A549 (cell line): ENCODE measurements around the gene ZNF587. TPM values are rescaled to one million over a fixed set of nuclear protein-coding genes. Genes with fewer than 3 reads are reported as not detected.

ENCODE experiments used
- ATAC-seq, 2 experiments: fragments of 200-7000 bp in 1 of 2; fragments of >200 bp in 1 of 2; cut with Nextera tagmentation in 1 of 2; cut with Tn5 transposase in 1 of 2; 3 replicates each; pipeline versions ENCODE4 v1.8.0 to v1.9.1; 2018 to 2020; ENCODE audit warnings: mild to moderate bottlenecking in 1 of 2, moderate library complexity in 1 of 2
- CTCF ChIA-PET: fragments of 300-600 bp; sonication (Branson Sonifier 250); formaldehyde crosslinking; extraction: SDS; loops from one replicate; lab custom pipeline; 2021; ENCODE audit warnings: antibody characterized with exemption, inconsistent platforms; lab: Yijun Ruan, JAX
- POLR2A ChIA-PET: fragments of 350-600 bp; formaldehyde crosslinking; extraction: SDS; loops from one replicate; lab custom pipeline; 2021; ENCODE audit warnings: antibody characterized with exemption, inconsistent platforms; lab: Yijun Ruan, JAX
- DNase-seq, 2 experiments: peaks; one replicate each; pipeline versions ENCODE4 v3.0.0 to v3.0.0-alpha.2; 2011 to 2016; ENCODE audit warnings: low read depth in 1 of 2, low spot score in 1 of 2
- FAIRE-seq: peaks from 2 replicates; lab custom pipeline; 2011; peaks lifted over from hg19 to GRCh38; lab: Jason Lieb, UNC
- H3K27ac ChIP-seq, 2 experiments: fragments of >200 bp; sonication (Bioruptor Twin); formaldehyde crosslinking; 3 replicates each; pipeline ENCODE4 v1.5.1; 2016 to 2017
- H3K4me1 ChIP-seq: fragments of >200 bp; sonication (Bioruptor Twin); formaldehyde crosslinking; 3 replicates; pipeline ENCODE4 v1.6.1; 2016
- H3K4me2 ChIP-seq: fragments of >200 bp; sonication (Bioruptor Twin); formaldehyde crosslinking; 3 replicates; pipeline ENCODE4 v1.6.1; 2016
- H3K4me3 ChIP-seq: fragments of >200 bp; sonication (Bioruptor Twin); formaldehyde crosslinking; 3 replicates; pipeline ENCODE4 v1.5.1; 2016
- H3K9me3 ChIP-seq: fragments of >200 bp; sonication (Bioruptor Twin); formaldehyde crosslinking; 3 replicates; pipeline ENCODE4 v1.6.1; 2016
- CBX8 ChIP-seq: fragments of 200-600 bp; sonication (generic); IDR thresholded peaks from 2 replicates; pipeline ENCODE4 v1.6.1; 2016
- CTCF ChIP-seq: fragments of >200 bp; sonication (Bioruptor Twin); formaldehyde crosslinking; IDR thresholded peaks from 3 replicates; pipeline ENCODE4 v1.5.1; 2016
- EHF ChIP-seq: fragments of 250-450 bp; sonication (Bioruptor Pico); IDR thresholded peaks from 2 replicates; pipeline ENCODE4 v1.5.0; 2020; ENCODE audit warnings: mild to moderate bottlenecking
- EHMT2 ChIP-seq: fragments of 200-600 bp; sonication (generic); IDR thresholded peaks from 2 replicates; pipeline ENCODE4 v1.6.1; 2016; ENCODE audit warnings: antibody characterized with exemption, low read depth, mild to moderate bottlenecking, moderate library complexity
- ESRRA ChIP-seq: fragments of 150-350 bp; IDR thresholded peaks from 2 replicates; pipeline ENCODE4 v1.6.1; 2014; ENCODE audit warnings: mild to moderate bottlenecking, low read length, borderline replicate concordance
- GATA3 ChIP-seq: IDR thresholded peaks from 2 replicates; pipeline ENCODE4 v1.6.1; 2012; ENCODE audit warnings: borderline replicate concordance
- HDAC2 ChIP-seq: fragments of 200-600 bp; sonication (generic); IDR thresholded peaks from 2 replicates; pipeline ENCODE4 v1.6.1; 2016
- HOXB13 ChIP-seq: fragments of 250-450 bp; sonication (Bioruptor Pico); IDR thresholded peaks from 2 replicates; pipeline ENCODE4 v1.5.0; 2020; ENCODE audit warnings: low read depth, mild to moderate bottlenecking, moderate library complexity
- JUNB ChIP-seq: fragments of >200 bp; sonication (Bioruptor Twin); formaldehyde crosslinking; IDR thresholded peaks from 2 replicates; pipeline ENCODE4 v1.6.1; 2016
- KDM5A ChIP-seq: fragments of 200-600 bp; sonication (generic); IDR thresholded peaks from 2 replicates; pipeline ENCODE4 v1.6.1; 2016; ENCODE audit warnings: antibody characterized with exemption, mild to moderate bottlenecking
- MYC ChIP-seq: IDR thresholded peaks from 2 replicates; pipeline ENCODE4 v1.6.1; 2012; ENCODE audit warnings: mild to moderate bottlenecking, inconsistent platforms, low read length, improper control_type of control experiment, borderline replicate concordance
- NFE2L2 ChIP-seq: fragments of 150-350 bp; conservative IDR thresholded peaks from 2 replicates; pipeline ENCODE4 v1.6.1; 2014; ENCODE audit warnings: low read length
- NPAS2 ChIP-seq: fragments of 250-450 bp; sonication (Bioruptor Pico); IDR thresholded peaks from 2 replicates; pipeline ENCODE4 v1.8.0; 2022; ENCODE audit warnings: mild to moderate bottlenecking, moderate library complexity, borderline replicate concordance
- NR3C1 ChIP-seq: fragments of >200 bp; sonication (Bioruptor Twin); formaldehyde crosslinking; IDR thresholded peaks from 3 replicates; pipeline ENCODE4 v1.6.1; 2017
- POLR2A ChIP-seq: IDR thresholded peaks from 2 replicates; pipeline ENCODE4 v1.6.1; 2012; ENCODE audit warnings: mild to moderate bottlenecking, low read length
- POLR2AphosphoS2 ChIP-seq: conservative IDR thresholded peaks from 2 replicates; pipeline ENCODE4 v1.6.1; 2012; ENCODE audit warnings: low read length, improper control_type of control experiment, inconsistent platforms
- RFX5 ChIP-seq: fragments of 450-650 bp; IDR thresholded peaks from 2 replicates; pipeline ENCODE4 v1.7.1; 2014; ENCODE audit warnings: antibody characterized with exemption, mild to moderate bottlenecking, moderate library complexity
- TFCP2L1 ChIP-seq: fragments of 250-450 bp; sonication (Bioruptor Pico); IDR thresholded peaks from 2 replicates; pipeline ENCODE4 v1.5.0; 2021; ENCODE audit warnings: mild to moderate bottlenecking
- TP53 ChIP-seq: fragments of 250-450 bp; sonication (Bioruptor Pico); IDR thresholded peaks from 2 replicates; pipeline ENCODE4 v1.5.0; 2021; ENCODE audit warnings: mild to moderate bottlenecking, moderate library complexity
- USF2 ChIP-seq: fragments of 450-650 bp; IDR thresholded peaks from 2 replicates; pipeline ENCODE4 v1.6.1; 2014; ENCODE audit warnings: antibody characterized with exemption
- ZC3H11A ChIP-seq: fragments of 450-650 bp; IDR thresholded peaks from 2 replicates; pipeline ENCODE4 v1.6.1; 2014; ENCODE audit warnings: antibody characterized with exemption, mild to moderate bottlenecking
- ZNF302 ChIP-seq: fragments of 250-450 bp; sonication (Bioruptor Pico); IDR thresholded peaks from 2 replicates; pipeline ENCODE4 v1.9.0; 2021; ENCODE audit warnings: inconsistent platforms, mild to moderate bottlenecking, moderate library complexity
- WGBS: methylation state at CpG from one replicate; pipeline ENCODE4 v1.1.6; 2017; ENCODE audit errors: missing lambda C conversion rate; 5-methylcytosine and 5-hydroxymethylcytosine counted together
- polyA plus RNA-seq, 4 experiments: library from polyadenylated mRNA; depleted of rRNA in 3 of 4; stranded (reverse); fragments of >200 nt; fragmentation: RNase III in 1 of 4; extraction: RNeasy Plus Mini Kit Qiagen cat#74134 plus additional on column Dnase treatment in 1 of 4; gene quantifications; 2 replicates in 3 of 4; 3 replicates in 1 of 4; pipeline ENCODE4 v1.2.3, GENCODE V29; 2011 to 2017
- TF ChIP-seq, protein P1 (sequence below): IDR thresholded peaks from 2 replicates; pipeline ENCODE4 v1.6.1; 2012

The ZNF587 gene
- polyA plus RNA-seq, 2 of the 4 experiments (the other 2 are of a cell fraction) = 10.7 to 12.1 TPM

DNA sequence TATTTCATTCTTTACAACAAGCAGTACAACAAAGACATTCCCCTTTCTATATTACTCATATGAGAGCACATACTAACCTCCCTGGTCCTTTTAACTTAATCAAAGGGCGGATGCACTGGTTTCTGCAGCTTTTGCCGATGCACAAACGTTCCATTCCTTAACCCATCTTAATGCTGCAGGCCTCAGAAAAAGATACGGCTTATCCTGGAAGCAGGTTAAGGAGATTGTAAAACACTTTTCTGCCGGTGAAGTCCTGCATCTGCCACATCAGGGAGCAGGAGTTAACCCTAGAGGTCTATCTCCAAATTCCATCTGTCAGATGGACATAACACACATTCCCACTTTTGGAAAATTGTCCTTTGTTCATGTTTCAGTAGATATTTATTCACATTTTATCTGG is 50.7 kb downstream of the ZNF587 start:
- H3K9me3 ChIP-seq = peaks cover 76% of the 10 kb centered on the region
- H3K4me2 ChIP-seq = no peak overlapping the region
- POLR2A ChIA-PET = no interaction called here
- H3K4me1 ChIP-seq = no peaks in the 10 kb centered on the region
- ATAC-seq (no peak), FAIRE-seq (no peak), DNase-seq (no peak)
- TF ChIP-seq NR3C1 (no peak), ESRRA (no peak), KDM5A (no peak)
- whole genome bisulfite sequencing = 64% methylated on average over 5 of the region's 5 CpGs
- no peak overlapping the region for H3K27ac ChIP-seq
- no peak overlapping the region for H3K4me3 ChIP-seq
- CTCF ChIA-PET = no interaction called here

DNA sequence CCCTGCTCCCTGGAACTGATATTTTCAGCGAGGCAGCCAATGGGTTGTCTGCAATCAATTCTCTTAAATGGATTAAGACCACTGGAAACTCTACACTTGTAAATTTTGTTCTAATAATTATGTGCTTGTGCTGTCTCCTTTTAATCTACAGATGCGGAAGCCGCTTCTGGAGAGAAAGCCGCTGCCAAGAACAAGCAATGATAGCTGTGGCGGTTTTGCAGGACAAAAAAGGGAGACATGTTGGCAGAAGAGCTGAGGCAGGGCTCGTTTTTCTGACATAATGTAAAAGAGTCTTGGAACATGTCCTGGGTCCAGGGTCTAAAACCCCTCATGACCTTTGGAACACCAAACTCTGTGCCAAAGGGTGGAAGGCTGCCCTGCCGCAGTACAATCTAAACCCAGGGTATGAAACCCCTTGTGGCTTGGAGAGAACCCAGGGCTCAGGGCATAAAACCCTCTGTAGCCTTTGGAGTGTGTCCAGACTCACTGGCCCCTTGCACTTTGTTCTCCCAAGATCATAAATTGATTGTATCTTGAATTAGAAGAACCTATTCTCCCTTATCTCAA is 54.0 kb downstream of the ZNF587 start:
- POLR2A ChIA-PET = no interaction called here
- no peak for DNase-seq
- Histone ChIP-seq H3K4me2 (no peak overlapping the region), H3K27ac (no peak overlapping the region), H3K4me3 (no peak overlapping the region), H3K9me3 (peaks cover 82% of the 10 kb centered on the region), H3K4me1 (no peaks in the 10 kb centered on the region)
- whole genome bisulfite sequencing = 64% methylated on average over 7 of the region's 7 CpGs
- CTCF ChIA-PET = interaction anchor here (0.6 to 1.2 kb wide), 3 partner anchors 16 to 41 kb away, joined by 3 to 5 read pairs (median 3); no protein-coding TSS in a partner anchor
- no peak for TF ChIP-seq ZNF302 (CRISPR knock-in tag)
- no peak for TF ChIP-seq TP53
- no peak for TF ChIP-seq JUNB
- no peak for FAIRE-seq
- no peak for ATAC-seq

GRCh38 chr19:57905258-57905657 is 55.6 kb downstream of the ZNF587 start:
- ChIA-PET POLR2A (no interaction called here), CTCF (interaction anchor here (1.2 kb wide), 1 partner anchor 20 kb away, joined by 3 read pairs; no protein-coding TSS in a partner anchor)
- Histone ChIP-seq H3K27ac (no peak overlapping the region), H3K9me3 (peaks cover 86% of the 10 kb centered on the region), H3K4me3 (no peak overlapping the region), H3K4me2 (no peak overlapping the region), H3K4me1 (no peaks in the 10 kb centered on the region)
- TF ChIP-seq POLR2AphosphoS2 (no peak), CTCF (no peak), KDM5A (no peak), ESRRA (no peak), EHMT2 (no peak), POLR2A (no peak), TFCP2L1 (CRISPR knock-in tag) (no peak), CBX8 (no peak), MYC (no peak), RFX5 (no peak)
- TF ChIP-seq, protein P1, sequence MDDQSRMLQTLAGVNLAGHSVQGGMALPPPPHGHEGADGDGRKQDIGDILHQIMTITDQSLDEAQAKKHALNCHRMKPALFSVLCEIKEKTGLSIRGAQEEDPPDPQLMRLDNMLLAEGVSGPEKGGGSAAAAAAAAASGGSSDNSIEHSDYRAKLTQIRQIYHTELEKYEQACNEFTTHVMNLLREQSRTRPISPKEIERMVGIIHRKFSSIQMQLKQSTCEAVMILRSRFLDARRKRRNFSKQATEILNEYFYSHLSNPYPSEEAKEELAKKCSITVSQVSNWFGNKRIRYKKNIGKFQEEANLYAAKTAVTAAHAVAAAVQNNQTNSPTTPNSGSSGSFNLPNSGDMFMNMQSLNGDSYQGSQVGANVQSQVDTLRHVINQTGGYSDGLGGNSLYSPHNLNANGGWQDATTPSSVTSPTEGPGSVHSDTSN = no peak
- FAIRE-seq (no peak), DNase-seq (no peak), ATAC-seq (no peak)
- WGBS = 94% methylated on average over 6 of the region's 6 CpGs

DNA sequence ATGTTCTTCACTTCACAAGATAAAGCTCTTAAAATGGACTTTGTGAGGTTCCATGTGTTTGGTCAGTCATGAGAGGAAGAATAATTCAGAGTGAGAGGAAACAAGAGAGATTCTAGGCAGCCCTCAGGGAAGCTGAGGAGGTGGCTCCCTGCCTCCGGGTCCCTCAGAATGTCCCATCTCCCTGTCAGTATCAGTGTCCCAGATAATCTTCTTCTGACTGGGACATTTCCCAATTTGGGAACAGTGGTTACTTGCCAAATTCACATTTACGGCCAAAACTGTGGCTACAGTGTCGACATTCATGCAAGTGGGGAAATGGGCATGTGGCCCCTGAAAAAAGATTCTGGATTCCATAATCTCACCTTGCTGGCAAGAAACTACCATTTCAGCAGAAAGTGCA is 57.7 kb downstream of the ZNF587 start:
- ChIA-PET POLR2A (no interaction called here), CTCF (interaction anchor here (1.2 kb wide), 1 partner anchor 9 kb away, joined by 3 read pairs; the partner anchor contains the start of gene ZNF417)
- no peak for FAIRE-seq
- Histone ChIP-seq H3K9me3 (peaks cover 84% of the 10 kb centered on the region), H3K4me2 (no peak overlapping the region), H3K4me1 (no peaks in the 10 kb centered on the region), H3K4me3 (no peak overlapping the region), H3K27ac (no peak overlapping the region)
- DNase-seq = no peak
- 95% methylated on average over 3 of the region's 3 CpGs for WGBS
- TF ChIP-seq USF2 = no peak
- no peak for TF ChIP-seq NR3C1
- no peak for TF ChIP-seq ZC3H11A
- no peak for TF ChIP-seq EHF (CRISPR knock-in tag)
- TF ChIP-seq HDAC2 = no peak
- no peak for TF ChIP-seq NFE2L2
- TF ChIP-seq KDM5A = no peak
- TF ChIP-seq NPAS2 (CRISPR knock-in tag) = no peak
- TF ChIP-seq GATA3 = no peak
- no peak for TF ChIP-seq CTCF
- TF ChIP-seq HOXB13 (CRISPR knock-in tag) = no peak
- no peak for ATAC-seq
